ENCODE data around the gene CDIPT. TPM values are rescaled to one million over a fixed set of nuclear protein-coding genes. Genes with fewer than 3 reads are reported as not detected.
"Not testable (repeated sequence)": the region's sequence is repeated elsewhere in the genome, so short reads cannot be mapped to it uniquely, and the experiment has no call there.

Gene CDIPT
- total RNA-seq, 1 donor: 106 TPM

DNA sequence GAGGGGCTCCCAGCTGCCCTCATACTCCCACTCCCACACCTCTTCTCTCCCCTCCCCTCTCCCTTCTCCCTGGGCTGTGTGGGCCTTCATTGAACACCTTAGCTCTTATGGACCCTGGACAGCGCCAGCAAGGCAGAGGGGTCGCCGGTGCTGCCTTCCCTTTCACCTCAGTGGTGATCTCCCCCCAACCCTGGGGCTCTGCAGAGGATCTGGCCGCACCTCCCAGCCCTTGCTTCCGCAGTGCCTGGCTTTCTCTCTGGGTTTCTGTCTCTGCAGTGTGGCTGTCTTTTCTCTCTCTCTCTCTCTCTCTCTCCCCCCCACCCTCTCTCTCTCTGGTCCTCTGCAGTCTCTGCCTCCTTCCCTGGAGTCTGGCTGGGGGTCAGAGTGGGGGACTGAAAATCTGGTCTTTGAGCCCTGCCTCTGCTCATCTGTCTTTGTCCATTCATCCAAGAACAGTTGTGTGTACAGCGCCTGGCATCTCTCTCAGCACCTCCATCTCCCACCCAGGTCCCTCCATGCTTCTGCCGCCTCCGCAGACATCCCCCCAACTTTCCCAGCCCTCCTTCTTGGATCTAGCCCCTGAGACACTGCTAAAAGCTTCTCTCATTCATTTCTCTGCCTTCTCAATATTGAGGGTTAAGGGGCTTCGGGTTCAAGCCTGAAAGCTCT, 35.2 kb upstream of the CDIPT start:
- no peak for DNase-seq (ENCODE audit: low read depth in 2 of 3, low spot score in 2 of 3)

DNA sequence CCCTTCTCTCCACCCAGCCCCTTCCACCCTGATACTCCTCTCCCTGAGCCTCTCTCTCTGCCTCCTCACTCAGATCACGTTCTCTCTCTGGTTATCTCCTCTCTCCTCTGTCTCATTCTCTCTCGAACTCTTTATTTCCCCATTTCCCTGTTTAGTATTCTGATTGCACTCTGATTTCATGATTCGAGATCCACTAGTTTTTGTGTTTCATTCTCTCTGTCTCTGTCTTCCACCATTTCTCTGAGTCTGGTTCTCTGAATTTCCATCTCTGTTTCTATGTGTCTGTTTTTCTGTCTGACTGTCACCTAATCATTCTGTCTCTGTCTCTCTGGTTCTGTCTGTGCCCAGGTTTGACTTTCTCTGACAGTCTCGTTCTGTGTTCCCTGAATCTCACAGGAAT, 34.3 kb upstream of the CDIPT start:
- no peak for DNase-seq (ENCODE audit: low read depth in 2 of 3, low spot score in 2 of 3)

DNA sequence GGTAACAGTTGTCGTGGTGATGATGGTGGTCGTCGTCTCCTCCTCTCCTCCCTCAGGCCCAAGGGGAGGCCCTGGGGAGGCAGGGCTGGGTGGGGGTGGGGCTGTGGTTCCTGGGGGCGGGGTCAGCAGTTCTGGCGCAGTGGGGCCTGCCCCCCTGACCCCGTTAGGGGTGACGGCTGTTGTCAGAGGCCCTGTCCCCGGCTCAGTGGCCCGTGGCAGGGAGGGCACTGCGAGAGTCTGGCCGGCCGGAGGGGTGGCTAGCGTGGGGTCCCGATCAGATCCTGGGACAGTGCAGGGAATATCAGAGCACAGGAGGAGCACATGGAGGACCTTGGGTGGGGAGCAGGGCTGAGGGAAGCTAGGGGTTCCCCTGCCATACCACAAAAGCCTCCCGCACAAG, 33.8 kb upstream of the CDIPT start:
- no peak for DNase-seq (ENCODE audit: low read depth in 2 of 3, low spot score in 2 of 3)

DNA sequence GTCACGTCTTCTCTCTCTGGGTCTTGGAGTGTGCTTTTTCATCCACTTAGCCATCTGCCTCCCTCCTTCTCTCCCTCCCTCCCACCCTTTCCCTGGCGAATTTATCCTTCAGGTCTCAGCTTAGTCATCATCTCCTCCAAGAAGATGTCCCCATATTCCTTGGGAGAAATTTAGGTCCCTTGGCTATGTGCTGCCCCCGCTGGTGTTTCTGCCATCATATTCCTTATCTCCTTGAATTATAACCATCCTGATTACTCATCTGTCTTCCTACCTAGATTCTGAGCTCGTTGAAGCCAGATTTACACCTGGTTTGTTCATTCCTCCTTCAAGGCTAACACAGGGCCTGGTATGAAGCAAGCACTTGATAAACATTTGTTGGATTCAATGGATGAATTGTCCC, 31.3 kb upstream of the CDIPT start:
- no peak for DNase-seq (ENCODE audit: low read depth in 2 of 3, low spot score in 2 of 3)

DNA sequence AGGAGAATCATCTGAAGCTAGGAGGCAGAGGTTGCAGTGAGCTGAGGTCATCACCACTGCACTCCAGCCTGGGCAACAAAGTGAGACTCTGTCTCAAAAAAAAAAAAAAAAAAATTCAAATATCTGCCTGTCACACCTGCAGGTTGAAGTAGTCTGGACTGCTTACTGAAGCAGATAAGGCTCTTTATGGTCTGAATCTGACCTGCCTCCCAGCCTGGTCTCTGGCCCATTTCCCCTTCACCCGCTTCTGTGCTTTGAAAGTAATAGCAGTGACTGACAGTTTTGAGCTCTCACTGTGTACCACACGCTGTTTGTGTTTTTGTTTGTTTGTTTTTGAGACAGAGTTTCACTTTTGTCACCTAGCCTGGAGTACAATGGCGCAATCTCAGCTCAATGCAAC, 30.5 kb upstream of the CDIPT start:
- no peak for DNase-seq (ENCODE audit: low read depth in 2 of 3, low spot score in 2 of 3)

DNA sequence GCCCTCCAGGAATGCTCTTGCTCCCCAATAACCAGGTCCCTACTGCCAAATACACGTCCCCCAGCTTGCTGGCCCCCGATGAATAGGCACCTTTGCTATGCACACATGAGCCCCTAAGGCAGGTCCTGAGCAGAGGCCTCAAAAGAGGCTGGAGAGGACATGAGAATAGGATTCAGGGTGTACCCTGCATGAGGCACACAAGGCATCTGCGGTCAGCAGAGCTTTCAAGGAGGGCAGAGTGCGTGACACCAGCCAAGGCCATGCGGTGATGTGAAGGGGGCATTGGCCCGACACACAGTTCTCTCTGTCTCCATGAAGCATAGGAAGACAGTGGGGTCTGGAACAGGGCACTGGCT, 29.4 kb upstream of the CDIPT start:
- DNase-seq (ENCODE audit: low read depth in 2 of 3, low spot score in 2 of 3): no peak

DNA sequence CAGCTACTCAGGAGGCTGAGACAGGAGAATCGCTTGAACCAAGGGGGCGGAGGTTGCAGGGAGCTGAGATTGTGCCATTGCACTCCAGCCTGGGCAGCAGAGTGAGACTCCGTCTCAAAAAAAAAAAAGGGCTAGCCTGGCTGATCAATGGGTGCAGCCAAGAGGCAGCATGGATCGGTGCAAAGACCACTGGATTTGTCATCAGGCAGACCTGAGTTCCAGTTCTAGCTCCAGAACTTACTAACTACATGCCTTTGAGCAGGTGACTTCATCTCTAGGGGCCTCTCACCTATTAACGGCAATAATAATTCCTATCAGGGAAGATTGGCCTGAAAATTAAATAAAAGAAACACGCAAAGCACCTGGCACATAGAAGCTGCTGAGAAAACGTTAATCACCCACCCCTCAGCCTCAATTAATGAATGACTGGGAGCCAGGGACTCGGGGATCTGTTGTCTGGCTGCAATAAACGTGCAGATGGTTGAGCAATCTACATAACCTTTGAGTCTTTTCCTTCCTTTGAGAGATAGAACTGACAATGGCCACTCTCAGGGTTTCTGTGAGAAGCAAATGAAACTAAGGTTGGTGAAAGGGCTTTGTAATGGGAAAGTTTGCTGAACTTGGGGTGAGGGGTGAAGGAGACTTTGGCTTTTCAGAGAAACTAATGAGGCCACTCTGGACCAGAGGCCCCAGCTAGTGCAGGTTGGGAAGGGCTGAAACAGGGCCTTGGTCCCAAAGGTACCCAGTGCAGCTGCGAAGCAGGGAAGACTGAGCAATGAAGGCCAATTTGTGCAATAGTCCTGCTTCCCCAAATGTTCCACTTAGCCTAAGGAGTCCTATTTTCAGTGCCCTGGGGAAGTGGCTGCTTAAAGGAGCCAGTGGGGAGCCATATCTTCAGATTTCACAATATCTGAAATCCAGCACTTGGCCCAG, 28.8 kb upstream of the CDIPT start:
- DNase-seq (ENCODE audit: low read depth in 2 of 3, low spot score in 2 of 3): no peak

DNA sequence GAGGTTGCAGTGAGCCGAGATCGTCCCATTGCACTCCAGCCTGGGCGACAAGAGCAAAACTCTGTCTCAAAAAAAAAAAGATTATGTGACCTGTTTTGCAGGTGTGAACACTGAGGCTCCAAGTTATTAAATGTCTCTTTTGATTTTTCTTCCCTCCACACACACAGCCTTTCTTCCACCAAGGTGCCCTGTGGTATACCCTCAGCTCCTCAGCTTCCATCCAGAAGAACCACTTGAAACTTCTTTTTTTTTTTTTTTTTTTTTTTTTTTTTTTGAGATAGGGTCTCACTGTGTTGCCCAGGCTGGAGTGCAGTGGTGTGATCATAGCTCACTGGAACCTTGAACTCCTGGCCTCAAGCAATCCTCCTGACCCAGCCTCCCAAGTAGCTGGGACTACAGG, 26.3 kb upstream of the CDIPT start:
- DNase-seq (ENCODE audit: low read depth in 2 of 3, low spot score in 2 of 3): not testable (repeated sequence)

DNA sequence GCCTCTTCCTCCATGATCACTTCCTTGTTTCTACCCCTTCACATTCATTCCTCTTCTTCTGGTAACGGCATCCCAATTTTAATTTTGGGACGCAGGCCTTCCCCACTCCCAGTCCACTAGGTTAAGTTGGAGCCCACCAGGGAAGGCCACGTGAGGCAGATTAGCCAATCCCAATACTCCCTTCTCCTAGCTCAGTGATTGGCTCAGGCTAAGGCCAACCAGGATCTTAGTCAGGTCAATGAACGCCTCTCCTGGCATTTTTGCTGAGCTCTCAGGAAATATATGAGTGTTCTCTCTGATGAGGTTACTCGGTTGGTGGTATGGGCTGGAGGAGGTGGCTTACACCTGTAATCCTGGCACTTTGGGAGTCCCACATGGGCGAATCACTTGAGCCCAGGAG, 21.0 kb upstream of the CDIPT start:
- DNase-seq (ENCODE audit: low read depth in 2 of 3, low spot score in 2 of 3): no peak

DNA sequence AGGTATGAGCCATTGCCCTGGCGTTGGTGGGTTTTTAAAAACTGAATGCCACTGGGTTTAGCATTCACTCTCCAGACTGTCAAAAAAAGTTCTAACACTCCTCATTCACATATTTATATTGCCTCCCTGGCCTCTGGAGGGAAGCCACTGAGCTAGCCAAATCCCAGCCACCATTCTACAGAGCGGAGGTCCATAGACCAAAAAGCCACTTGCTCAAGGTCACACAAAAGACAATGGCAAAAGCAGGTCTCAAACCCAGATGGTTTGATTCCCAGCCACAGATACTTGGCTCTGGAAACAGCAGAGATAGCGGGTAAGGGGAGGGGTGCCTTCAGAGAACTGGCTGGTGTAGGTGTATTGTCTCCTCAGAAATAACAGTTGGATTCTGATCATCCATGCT, 18.0 kb upstream of the CDIPT start:
- DNase-seq (ENCODE audit: low read depth in 2 of 3, low spot score in 2 of 3): no peak

DNA sequence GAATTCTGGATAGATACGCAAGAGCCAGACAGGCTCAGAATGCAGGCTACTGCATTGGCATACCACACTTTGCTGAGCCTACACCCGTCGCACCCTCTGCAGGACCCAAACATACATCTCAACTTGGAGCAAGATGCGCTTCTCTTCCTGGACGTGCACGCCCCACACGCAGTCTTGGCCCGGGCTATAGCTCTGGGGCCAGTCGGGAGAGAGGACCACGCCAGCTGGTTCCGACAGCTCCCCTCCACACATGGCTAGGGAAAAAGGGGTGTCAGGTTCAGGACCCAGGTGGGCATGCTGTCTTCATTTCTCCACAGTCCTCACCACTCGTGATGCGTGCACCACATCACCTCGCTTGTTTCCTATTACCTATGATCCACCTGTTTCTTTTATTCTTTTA, 15.1 kb upstream of the CDIPT start:
- DNase-seq (ENCODE audit: low read depth in 2 of 3, low spot score in 2 of 3): no peak

DNA sequence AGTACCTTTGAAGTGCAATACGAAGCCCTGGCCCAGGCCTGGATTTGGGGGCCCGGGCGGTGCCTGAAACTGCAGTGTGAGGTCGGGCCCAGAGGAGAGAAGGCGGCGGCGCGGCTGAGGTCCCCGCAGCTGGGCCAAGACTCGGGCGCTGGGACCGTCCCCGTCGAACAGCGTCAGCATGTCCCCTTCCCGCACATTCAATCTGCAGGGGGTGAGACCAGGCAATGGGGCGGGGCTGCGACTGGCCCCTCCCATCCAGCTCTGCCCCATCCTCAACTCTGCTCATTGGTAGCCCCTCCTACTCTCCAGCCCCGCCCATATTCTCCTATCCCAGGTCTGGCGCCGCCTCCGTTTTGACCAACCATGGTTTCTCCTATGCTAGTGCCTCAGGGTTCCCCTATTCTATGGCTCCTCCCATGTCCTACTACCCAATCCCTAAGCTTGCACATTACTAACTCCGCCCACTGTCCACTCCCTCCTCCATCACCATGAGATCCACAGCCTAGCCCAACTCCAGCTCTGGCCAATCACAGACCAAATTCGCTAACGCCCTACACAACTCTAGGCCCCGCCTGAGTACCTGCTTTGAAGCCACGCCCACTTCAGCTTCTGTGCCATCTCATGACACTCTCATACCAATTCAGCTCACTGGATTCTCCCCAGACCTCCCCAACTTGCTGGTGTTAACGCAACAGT, 14.4 kb upstream of the CDIPT start:
- DNase-seq (ENCODE audit: low read depth in 2 of 3, low spot score in 2 of 3): peak in 2 of 3 donors; percentile 84 to 85

DNA sequence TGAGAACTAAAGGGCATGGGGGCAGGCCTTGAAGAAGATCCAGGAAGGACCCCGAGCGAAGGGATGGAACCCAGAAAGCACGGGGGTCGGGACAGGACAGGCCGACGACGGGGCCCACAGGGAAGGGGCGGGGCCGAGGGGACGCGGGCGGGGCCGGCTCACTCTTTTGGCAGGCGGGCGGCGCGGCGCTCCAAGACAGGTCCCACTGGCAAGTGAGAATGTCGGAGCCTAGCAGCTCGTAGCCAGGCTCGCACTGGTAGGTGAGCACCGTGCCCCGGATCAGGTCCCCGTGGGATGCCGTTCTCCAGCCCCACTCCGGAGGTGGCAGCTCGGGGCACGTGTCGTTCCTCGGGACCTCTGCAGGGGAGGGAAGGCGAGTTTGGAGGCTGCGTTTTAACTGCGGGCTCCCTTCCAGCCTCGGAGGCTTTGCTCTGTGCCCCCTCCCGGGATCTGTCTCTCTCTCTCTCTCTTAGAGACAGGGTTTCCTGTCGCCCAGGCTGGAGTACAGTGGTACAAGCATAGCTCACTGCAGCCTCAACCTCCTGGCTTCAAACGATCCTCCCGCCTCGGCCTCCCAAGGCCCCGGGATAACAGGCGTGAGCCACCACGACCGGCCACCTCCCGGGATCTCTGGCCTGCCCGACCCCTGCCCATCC, 13.7 kb upstream of the CDIPT start:
- DNase-seq (ENCODE audit: low read depth in 2 of 3, low spot score in 2 of 3): peak in 1 of 3 donors; percentile 14

DNA sequence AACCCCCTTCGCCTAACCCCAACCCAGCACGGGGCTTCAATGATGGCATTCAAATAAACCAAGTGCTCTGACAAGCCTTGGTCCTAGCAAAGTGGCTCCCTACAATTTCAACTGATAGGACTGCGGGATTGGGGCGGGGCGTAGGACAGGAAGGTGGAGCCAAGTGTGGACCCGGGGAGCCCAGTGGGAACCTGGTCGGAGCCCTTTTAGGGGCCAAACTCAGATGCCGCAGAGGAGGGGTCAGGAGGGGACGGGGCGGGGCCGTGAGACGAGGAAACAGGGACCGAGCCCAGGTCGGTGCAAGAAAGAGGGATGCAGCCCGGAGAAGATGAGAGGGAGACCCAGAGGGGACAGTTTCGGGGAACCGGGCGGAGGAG, 13.2 kb upstream of the CDIPT start:
- DNase-seq (ENCODE audit: low read depth in 2 of 3, low spot score in 2 of 3): no peak

DNA sequence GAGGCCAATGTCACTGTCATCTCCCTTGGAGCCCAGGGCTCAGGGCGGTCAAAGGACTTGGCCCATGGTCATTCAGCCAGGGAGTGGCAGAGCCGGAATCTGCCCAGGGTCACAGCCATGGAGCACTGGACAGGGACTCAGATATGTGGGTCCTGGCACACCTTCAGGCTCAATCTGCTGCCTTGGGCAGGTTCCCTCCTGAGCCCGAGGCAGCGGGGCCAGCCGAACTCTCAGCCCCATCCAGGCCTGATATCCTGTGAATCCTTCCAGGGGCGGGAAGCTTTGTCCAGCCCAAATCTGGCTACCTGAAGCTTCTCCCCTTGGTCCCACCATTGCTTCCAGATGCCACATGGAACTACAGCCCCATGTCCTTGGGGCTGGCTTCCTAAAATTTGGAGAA, 12.2 kb upstream of the CDIPT start:
- DNase-seq (ENCODE audit: low read depth in 2 of 3, low spot score in 2 of 3): no peak

DNA sequence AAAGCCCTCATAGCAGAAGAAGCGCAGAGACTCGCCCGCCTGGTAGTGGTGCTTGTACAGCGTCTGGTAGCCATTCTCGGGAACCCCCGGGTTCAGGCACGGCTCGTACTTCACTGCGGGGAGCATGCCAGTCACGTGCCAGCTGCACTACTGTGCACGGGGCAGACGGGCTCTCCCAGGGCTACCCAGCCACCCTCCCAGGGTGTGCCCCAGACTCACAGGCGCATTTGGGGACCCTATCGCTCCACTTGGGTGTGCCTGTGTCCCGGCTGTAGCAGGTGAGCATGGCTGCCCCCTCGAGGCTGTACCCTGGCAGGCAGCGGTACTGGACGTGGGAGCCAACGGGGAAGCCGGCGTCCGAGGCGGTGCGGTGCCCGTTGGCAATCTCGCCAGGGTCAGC, 10.3 kb upstream of the CDIPT start:
- no peak for DNase-seq (ENCODE audit: low read depth in 2 of 3, low spot score in 2 of 3)

DNA sequence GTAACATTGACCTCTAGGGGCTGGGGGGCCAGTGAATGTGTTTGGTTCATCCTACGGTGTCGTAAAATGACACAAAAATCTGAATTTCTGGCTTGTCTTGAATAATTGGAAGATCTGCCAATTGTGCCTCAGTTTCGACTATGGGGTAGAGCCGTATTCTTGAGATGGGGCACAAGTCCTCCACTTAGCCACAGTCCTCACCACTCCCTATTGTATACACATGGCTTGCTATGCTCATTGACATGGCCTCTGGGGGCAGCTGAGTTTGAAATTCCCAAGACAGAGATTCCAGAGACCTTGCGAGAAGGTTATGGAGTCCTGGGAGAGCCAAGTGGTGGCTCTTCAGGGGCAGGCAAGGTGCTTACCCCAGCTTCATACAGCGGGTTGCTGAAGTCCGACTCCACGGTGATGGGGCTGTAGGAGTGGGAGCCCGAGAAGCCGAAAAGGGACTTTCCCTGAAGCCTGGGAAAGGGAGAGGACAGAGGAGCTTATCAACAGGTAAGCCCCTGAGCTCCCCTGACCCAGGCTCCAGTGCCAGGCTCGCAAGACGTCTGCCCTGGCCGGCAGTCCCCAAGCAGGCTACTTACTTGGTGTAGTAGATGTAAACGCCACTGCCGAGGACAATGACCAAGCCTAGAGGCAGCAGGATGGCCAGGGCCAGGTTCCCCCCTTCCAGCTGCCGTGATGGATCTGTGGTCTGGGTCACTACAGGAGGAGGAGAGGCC, 9.0 kb upstream of the CDIPT start:
- no peak for DNase-seq (ENCODE audit: low read depth in 2 of 3, low spot score in 2 of 3)

DNA sequence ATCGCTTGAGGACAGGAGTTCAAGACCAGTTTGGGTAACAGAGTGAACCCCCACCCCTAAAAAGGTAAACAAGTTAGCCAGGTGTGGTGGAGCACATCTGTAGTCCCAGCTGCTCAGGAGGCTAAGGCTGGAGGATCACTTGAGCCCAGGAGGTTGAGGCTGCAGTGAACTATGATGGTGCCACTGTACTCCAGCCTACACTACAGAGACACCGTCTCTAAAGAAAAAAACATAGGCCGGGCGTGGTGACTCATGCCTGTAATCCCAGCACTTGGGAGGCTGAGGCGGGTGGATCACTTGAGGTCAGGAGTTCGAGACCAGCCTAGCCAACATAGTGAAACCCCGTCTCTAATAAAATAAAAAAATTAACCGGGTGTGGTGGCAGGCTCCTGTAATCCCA, 6.0 kb upstream of the CDIPT start:
- DNase-seq (ENCODE audit: low read depth in 2 of 3, low spot score in 2 of 3): not testable (repeated sequence)

DNA sequence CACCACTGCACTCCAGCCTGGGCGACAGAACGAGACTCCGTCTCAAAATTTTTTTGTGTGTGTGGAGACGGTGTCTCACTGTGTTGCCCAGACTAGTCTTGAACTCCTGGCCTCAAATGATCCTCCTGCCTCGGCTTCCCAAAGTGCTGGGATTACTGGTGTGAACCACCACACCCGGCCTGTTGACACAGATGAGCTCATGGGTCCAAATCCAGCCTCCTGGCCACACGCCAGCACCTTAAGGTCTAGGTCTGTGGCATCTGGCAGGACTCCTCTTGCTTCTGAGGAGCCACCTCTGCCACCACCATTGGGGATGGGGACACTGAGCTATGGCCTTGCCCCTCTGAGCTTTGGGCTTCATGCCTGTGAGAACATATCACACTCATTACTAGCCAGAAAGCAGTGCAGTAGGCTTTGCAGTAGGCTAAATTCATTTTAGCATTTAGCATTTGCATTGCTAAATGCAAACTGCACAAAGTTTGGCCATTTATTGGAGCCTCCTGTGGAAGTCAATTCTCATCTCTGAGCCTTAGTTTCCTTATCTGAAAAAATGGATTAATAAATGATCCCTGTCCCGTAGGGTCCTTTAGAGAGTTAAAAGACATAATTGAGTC, 5.5 kb upstream of the CDIPT start:
- no peak for DNase-seq (ENCODE audit: low read depth in 2 of 3, low spot score in 2 of 3)

DNA sequence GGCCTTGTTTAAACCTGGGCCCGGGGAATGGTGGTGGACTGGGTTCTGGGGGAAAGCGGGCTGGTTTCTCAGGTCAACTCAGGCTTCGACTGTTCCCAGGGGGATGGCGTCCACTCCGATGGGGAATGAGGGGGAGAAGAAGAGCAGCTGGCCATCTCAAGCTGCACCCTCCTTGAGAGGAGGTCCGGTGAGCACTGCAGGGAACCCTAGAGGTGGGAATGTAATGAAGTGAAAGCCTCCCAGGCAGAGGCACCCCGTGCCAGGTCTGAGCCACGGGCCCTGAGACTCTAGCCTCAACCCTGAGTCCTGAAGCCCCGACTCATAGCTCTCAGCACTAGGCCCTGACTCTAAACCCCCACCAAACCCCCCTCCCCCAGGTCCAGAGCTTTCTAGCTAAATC, 1.2 kb upstream of the CDIPT start:
- no peak for DNase-seq (ENCODE audit: low read depth in 2 of 3, low spot score in 2 of 3)
